Measurements from ENCODE around the gene UNC13D.
A peak's percentile ranks its signal among the peaks of the same experiment; 100 is the strongest.

DNA sequence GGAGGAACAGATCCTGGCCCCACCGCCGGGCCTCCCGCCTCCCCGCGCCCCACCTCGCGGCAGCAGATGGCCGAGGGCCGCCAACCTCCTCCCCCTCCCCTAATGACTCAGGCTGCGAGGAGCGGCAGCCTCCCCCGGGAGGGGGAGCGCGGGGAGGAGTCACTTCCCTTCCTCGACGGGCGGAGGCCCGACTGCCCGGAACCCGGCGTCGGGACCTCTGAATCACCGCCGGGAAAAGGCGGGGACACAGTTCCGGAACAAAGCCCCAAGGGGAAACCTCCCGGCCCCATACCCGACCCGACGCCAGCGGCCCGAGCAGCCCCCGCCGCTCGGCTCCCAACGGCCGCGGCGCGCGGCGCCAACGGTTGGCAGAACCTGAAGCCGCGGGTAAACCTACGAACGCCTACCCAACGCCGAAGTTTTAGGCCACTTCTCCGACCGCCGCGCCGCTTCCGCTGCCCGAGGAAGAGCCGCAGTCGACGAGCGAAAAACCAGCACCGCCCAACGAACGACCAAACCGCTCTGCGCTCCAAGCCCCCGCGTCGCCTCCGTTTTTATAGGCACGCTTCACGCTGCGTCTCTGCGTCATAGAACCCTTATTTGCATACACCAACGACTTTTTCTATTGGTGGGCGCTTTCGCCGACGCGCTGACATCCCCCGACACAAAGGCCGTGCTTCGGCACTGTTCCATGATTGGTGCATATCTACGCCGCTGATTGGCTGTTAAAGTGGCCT, 64.8 kb downstream of the UNC13D start:
- peak; percentile 100 for TF ChIP-seq POLR2A (IDR thresholded peaks at IDR 0.05)
- TF ChIP-seq, protein P1, sequence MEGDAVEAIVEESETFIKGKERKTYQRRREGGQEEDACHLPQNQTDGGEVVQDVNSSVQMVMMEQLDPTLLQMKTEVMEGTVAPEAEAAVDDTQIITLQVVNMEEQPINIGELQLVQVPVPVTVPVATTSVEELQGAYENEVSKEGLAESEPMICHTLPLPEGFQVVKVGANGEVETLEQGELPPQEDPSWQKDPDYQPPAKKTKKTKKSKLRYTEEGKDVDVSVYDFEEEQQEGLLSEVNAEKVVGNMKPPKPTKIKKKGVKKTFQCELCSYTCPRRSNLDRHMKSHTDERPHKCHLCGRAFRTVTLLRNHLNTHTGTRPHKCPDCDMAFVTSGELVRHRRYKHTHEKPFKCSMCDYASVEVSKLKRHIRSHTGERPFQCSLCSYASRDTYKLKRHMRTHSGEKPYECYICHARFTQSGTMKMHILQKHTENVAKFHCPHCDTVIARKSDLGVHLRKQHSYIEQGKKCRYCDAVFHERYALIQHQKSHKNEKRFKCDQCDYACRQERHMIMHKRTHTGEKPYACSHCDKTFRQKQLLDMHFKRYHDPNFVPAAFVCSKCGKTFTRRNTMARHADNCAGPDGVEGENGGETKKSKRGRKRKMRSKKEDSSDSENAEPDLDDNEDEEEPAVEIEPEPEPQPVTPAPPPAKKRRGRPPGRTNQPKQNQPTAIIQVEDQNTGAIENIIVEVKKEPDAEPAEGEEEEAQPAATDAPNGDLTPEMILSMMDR (IDR thresholded peaks at IDR 0.05 in 8 of 11, conservative IDR thresholded peaks at IDR 0.05 in 3 of 11) = peak in 2 of 11 experiments; percentile 31 to 33
